ENCODE measurements around the gene SLC17A8. TPM values are rescaled to one million over a fixed set of nuclear protein-coding genes. Genes with fewer than 3 reads are reported as not detected.
"Not testable (repeated sequence)": the region's sequence is repeated elsewhere in the genome, so short reads cannot be mapped to it uniquely, and the experiment has no call there.

Gene SLC17A8
- total RNA-seq (under 1 TPM in 2 of 6 donors, not detected in 4; 0.16 to 0.18 TPM), polyA plus RNA-seq (not detected)

DNA sequence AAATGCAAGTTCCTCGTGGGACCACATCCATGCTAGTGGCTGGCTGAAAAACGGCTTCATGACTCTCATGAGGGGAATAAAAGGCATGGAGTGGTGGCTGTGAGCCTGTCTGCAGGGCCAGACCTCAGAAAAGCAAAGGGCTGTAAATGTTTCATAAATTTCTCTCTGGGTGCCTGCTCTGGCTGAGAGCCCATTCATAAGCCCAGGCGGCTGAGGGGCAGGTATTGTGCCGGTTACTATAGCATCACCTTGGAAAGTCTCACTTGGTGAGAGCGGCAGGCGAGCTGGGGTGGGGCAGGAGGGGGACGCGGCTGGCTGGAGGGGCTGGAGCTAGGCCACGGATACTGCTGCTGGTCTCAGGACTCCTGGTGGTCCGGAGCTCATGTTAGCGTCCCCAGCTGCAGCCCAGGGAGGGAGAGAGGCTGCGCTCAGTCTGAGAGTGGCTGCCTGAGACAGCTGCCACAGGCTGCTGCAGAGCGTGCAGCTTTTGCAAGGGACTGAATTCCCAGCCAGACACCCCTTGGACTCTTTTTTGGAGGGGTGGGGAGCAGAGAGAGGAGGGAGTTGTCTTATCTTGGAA, at the start of gene SLC17A8:
Gene SLC17A8, plus strand, starts transcription at position 431 of the 580 bp plus-strand sequence. CDS start 318 bp downstream, outside the sequence.
- H3K27ac ChIP-seq, result no peak within 1 kb of the TSS
- WGBS, 2 donors, result 26 to 28% methylated on average over 13 of the region's 13 CpGs
- H3K36me3 ChIP-seq, result no peaks in the 10 kb centered on the region
- TF ChIP-seq CTCF (IDR thresholded peaks at IDR 0.05), result no peak
- intact Hi-C loops (cut with DNase I), result no loop called here
- DNase-seq (peak in 3 of 6 donors; percentile 11 to 62 (median 14)), FAIRE-seq (no peak), ATAC-seq (peak in 3 of 4 donors; percentile 18 to 50 (median 30))
- no peaks in the 10 kb centered on the region for H3K27me3 ChIP-seq
- no peaks in the 10 kb centered on the region for H3K9me3 ChIP-seq
- H3K4me3 ChIP-seq, result no peak within 1 kb of the TSS
- H3K4me1 ChIP-seq, result peaks cover 0 to 14% (median 6%) of the 10 kb centered on the region in 3 donors

- not testable (repeated sequence) for H3K9me3 ChIP-seq, ATAC-seq
These were observed 48.7 kb upstream of the SLC17A8 start for GRCh38 chr12:100308138-100308537.

DNA sequence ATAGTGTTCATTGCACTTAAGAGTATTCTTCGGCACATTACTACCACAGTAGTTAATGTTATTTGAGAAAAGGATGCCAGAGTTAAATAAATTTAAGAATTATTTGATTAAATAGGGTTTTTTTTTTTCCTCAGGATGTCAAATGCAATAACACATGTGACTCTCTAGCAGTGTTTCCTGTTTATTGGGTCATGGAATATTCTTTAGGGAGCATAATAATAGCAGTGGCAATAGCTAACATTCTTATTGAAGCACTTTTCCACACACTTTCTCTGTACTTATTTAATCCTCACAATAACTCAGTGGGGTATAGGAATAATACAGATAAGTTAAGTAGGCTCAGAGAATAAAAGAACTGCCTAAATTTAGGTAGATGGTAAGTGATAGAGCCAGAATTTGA, 45.6 kb upstream of the SLC17A8 start:
- DNase-seq, result no peak
- Histone ChIP-seq H3K4me1 (no peaks in the 10 kb centered on the region), H3K27me3 (no peaks in the 10 kb centered on the region), H3K27ac (no peak overlapping the region), H3K4me3 (no peak overlapping the region), H3K36me3 (peaks cover 0 to 16% (median 0%) of the 10 kb centered on the region in 3 donors), H3K9me3 (no peaks in the 10 kb centered on the region)
- intact Hi-C loops (cut with DNase I), result no loop called here
- 86 to 91% methylated on average over 1 of the region's 1 CpG for WGBS, 2 donors
- no peak for ATAC-seq
- no peak for FAIRE-seq
- TF ChIP-seq CTCF (IDR thresholded peaks at IDR 0.05), result no peak

More at GRCh38 chr12:100308138-100308537, 48.7 kb upstream of the SLC17A8 start:
- FAIRE-seq; DNase-seq; H3K4me1 ChIP-seq; H3K4me3 ChIP-seq; intact Hi-C loops (cut with DNase I); H3K27ac ChIP-seq; H3K36me3 ChIP-seq; H3K27me3 ChIP-seq: not testable (repeated sequence)
- 95 to 98% methylated on average over 5 of the region's 5 CpGs for WGBS, 2 donors

- 92 to 95% methylated on average over 2 of the region's 2 CpGs for WGBS, 2 donors
- peaks cover 0 to 23% (median 0%) of the 10 kb centered on the region in 3 donors for H3K36me3 ChIP-seq
- H3K4me3 ChIP-seq, result no peak overlapping the region
- H3K27ac ChIP-seq, result no peak overlapping the region
- DNase-seq (no peak), FAIRE-seq (no peak), ATAC-seq (no peak)
- intact Hi-C loops (cut with DNase I), result no loop called here
- no peak for TF ChIP-seq CTCF (IDR thresholded peaks at IDR 0.05)
- no peaks in the 10 kb centered on the region for H3K27me3 ChIP-seq
- no peaks in the 10 kb centered on the region for H3K9me3 ChIP-seq
- no peaks in the 10 kb centered on the region for H3K4me1 ChIP-seq
These were observed 39.5 kb upstream of the SLC17A8 start for GRCh38 chr12:100317371-100317770.

DNA sequence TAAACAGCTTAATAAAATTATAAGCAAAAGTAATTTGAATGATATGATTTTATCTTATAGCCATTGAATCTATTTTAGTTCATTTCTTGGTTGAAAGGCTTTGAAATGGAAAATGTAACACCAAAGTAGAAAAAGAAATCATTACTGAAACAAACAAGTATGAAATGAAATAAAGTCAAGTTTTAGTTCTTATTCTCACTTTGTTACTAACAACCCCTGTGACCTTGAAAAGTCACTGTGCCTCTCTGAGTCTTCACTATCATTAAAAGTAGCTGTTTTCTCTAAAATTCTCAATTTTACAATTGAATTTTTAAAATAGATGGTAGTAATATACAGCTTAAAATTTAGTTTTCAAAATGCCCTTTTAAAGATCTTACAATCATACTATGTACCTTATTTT, 32.4 kb upstream of the SLC17A8 start:
- no peaks in the 10 kb centered on the region for H3K9me3 ChIP-seq

More for the DNA sequence above, 32.4 kb upstream of the SLC17A8 start:
- ATAC-seq (no peak), DNase-seq (no peak), FAIRE-seq (no peak)
- no peaks in the 10 kb centered on the region for H3K27me3 ChIP-seq
- H3K4me1 ChIP-seq, result no peaks in the 10 kb centered on the region
- no peak overlapping the region for H3K4me3 ChIP-seq
- no peak overlapping the region for H3K27ac ChIP-seq
- no peak for TF ChIP-seq CTCF (IDR thresholded peaks at IDR 0.05)
- intact Hi-C loops (cut with DNase I), result no loop called here
- H3K36me3 ChIP-seq, result peaks cover 0 to 9% (median 0%) of the 10 kb centered on the region in 3 donors
